Neural cell (in vitro differentiated cells): ENCODE measurements around the gene DBF4.

Source experiments
- EP300 ChIP-seq: fragments of 450-650 bp; conservative IDR thresholded peaks from 2 replicates; pipeline ENCODE4 v1.6.1; 2014; ENCODE audit warnings: antibody characterized with exemption, mild to moderate bottlenecking, moderate library complexity; ENCODE audit not compliant: poor library complexity, severe bottlenecking
- EZH2 ChIP-seq: fragments of 200-600, 300-800 bp; shearing (Covaris generic), sonication (generic); IDR thresholded peaks from 2 replicates; pipeline ENCODE4 v1.6.1; 2014; ENCODE audit warnings: antibody characterized with exemption, low read length, borderline replicate concordance, mild to moderate bottlenecking; ENCODE audit not compliant: insufficient read depth, poor library complexity, severe bottlenecking
- POLR2AphosphoS5 ChIP-seq: IDR thresholded peaks from 2 replicates; pipeline ENCODE4 v1.6.1; 2012
- TF ChIP-seq, protein P1 (sequence below): fragments of 450-650 bp; IDR thresholded peaks from 2 replicates; pipeline ENCODE4 v1.5.1; 2014; ENCODE audit warnings: antibody characterized with exemption, mild to moderate bottlenecking, moderate library complexity; ENCODE audit not compliant: poor library complexity, severe bottlenecking
- TF ChIP-seq, protein P2 (sequence below): IDR thresholded peaks from 2 replicates; pipeline ENCODE4 v1.6.1; 2012; ENCODE audit warnings: borderline replicate concordance

DNA sequence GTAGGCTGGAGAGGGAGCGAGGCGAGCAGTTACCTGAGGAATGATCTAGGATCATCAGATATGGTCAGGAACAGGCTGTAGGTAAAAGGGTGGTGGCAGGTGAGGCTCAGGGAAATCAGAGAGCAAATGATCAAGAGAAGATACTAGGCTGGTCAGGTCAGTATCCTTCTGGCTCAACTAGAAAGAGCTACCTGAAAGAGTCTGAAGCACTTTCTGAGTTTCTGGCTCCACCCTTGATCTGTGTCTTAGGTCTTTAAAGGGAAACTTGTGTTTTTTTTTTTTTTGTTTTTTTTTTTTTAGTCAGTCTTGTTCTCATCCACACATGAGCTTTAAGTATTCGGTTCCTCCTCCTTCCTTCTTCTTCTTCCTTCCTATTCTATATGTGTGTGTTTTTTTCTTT, 68.3 kb downstream of the DBF4 start:
- TF ChIP-seq, protein P1, sequence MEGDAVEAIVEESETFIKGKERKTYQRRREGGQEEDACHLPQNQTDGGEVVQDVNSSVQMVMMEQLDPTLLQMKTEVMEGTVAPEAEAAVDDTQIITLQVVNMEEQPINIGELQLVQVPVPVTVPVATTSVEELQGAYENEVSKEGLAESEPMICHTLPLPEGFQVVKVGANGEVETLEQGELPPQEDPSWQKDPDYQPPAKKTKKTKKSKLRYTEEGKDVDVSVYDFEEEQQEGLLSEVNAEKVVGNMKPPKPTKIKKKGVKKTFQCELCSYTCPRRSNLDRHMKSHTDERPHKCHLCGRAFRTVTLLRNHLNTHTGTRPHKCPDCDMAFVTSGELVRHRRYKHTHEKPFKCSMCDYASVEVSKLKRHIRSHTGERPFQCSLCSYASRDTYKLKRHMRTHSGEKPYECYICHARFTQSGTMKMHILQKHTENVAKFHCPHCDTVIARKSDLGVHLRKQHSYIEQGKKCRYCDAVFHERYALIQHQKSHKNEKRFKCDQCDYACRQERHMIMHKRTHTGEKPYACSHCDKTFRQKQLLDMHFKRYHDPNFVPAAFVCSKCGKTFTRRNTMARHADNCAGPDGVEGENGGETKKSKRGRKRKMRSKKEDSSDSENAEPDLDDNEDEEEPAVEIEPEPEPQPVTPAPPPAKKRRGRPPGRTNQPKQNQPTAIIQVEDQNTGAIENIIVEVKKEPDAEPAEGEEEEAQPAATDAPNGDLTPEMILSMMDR, result no peak
- TF ChIP-seq POLR2AphosphoS5, result no peak
- TF ChIP-seq EP300, result no peak
- TF ChIP-seq, protein P2, sequence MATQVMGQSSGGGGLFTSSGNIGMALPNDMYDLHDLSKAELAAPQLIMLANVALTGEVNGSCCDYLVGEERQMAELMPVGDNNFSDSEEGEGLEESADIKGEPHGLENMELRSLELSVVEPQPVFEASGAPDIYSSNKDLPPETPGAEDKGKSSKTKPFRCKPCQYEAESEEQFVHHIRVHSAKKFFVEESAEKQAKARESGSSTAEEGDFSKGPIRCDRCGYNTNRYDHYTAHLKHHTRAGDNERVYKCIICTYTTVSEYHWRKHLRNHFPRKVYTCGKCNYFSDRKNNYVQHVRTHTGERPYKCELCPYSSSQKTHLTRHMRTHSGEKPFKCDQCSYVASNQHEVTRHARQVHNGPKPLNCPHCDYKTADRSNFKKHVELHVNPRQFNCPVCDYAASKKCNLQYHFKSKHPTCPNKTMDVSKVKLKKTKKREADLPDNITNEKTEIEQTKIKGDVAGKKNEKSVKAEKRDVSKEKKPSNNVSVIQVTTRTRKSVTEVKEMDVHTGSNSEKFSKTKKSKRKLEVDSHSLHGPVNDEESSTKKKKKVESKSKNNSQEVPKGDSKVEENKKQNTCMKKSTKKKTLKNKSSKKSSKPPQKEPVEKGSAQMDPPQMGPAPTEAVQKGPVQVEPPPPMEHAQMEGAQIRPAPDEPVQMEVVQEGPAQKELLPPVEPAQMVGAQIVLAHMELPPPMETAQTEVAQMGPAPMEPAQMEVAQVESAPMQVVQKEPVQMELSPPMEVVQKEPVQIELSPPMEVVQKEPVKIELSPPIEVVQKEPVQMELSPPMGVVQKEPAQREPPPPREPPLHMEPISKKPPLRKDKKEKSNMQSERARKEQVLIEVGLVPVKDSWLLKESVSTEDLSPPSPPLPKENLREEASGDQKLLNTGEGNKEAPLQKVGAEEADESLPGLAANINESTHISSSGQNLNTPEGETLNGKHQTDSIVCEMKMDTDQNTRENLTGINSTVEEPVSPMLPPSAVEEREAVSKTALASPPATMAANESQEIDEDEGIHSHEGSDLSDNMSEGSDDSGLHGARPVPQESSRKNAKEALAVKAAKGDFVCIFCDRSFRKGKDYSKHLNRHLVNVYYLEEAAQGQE, result no peak
- TF ChIP-seq EZH2, result no peak
